MM.1S (cell line): ENCODE data around the gene USP5.

Experiments used
- DNase-seq: peaks from one replicate; pipeline ENCODE4 v3.0.0-alpha.2; 2015
- H2AFZ ChIP-seq: fragments of 300-600 bp; sonication (generic); 2 replicates; pipeline ENCODE4 v1.6.0; 2016; ENCODE audit warnings: antibody characterized with exemption, low read length
- H3F3A ChIP-seq: fragments of 300-600 bp; sonication (generic); 2 replicates; pipeline ENCODE4 v1.6.1; 2016; ENCODE audit warnings: mild to moderate bottlenecking, antibody characterized with exemption, low read length, moderate library complexity, mixed read lengths; ENCODE audit not compliant: insufficient read depth
- H3K27ac ChIP-seq: fragments of 300-600 bp; sonication (generic); 2 replicates; pipeline ENCODE4 v1.5.1; 2016; ENCODE audit warnings: mild to moderate bottlenecking, low read length
- H3K27me3 ChIP-seq: fragments of 300-600 bp; sonication (generic); replicated peaks from 2 replicates; pipeline ENCODE4 v1.6.0; 2016; ENCODE audit warnings: low read length; ENCODE audit not compliant: insufficient read depth
- H3K36me3 ChIP-seq: fragments of 300-600 bp; sonication (generic); replicated peaks from 2 replicates; pipeline ENCODE4 v1.6.1; 2016; ENCODE audit warnings: mild to moderate bottlenecking, low read length, mixed read lengths; ENCODE audit not compliant: insufficient read depth
- H3K4me1 ChIP-seq: fragments of 300-600 bp; sonication (generic); 2 replicates; pipeline ENCODE4 v1.6.1; 2016; ENCODE audit warnings: low read length, mixed read lengths
- H3K4me2 ChIP-seq: fragments of 300-600 bp; sonication (generic); 2 replicates; pipeline ENCODE4 v1.6.0; 2016; ENCODE audit warnings: low read depth, low read length
- H3K4me3 ChIP-seq: fragments of 300-600 bp; sonication (generic); 2 replicates; pipeline ENCODE4 v1.5.1; 2016; ENCODE audit warnings: low read length, mixed read lengths
- H3K79me2 ChIP-seq: fragments of 300-600 bp; sonication (generic); 2 replicates; pipeline ENCODE4 v1.6.1; 2016; ENCODE audit warnings: mixed run types, low read length, mixed read lengths
- H3K9ac ChIP-seq: fragments of 300-600 bp; sonication (generic); 2 replicates; pipeline ENCODE4 v1.6.1; 2016; ENCODE audit warnings: low read length, mixed read lengths
- H3K9me2 ChIP-seq: fragments of 300-600 bp; sonication (generic); replicated peaks from 2 replicates; pipeline ENCODE4 v1.6.1; 2016; ENCODE audit warnings: mild to moderate bottlenecking, low read length, mixed read lengths; ENCODE audit not compliant: insufficient read depth
- H3K9me3 ChIP-seq: fragments of 300-600 bp; sonication (generic); replicated peaks from 2 replicates; pipeline ENCODE4 v1.6.1; 2016; ENCODE audit warnings: mild to moderate bottlenecking, low read length, mixed read lengths; ENCODE audit not compliant: insufficient read depth
- H4K20me1 ChIP-seq: fragments of 300-600 bp; sonication (generic); 2 replicates; pipeline ENCODE4 v1.6.1; 2016; ENCODE audit warnings: mild to moderate bottlenecking, low read length, moderate library complexity, mixed read lengths; ENCODE audit not compliant: insufficient read depth
- CTCF ChIP-seq: fragments of 300-600 bp; sonication (generic); IDR thresholded peaks from 2 replicates; pipeline ENCODE4 v1.5.1; 2016; ENCODE audit warnings: antibody characterized with exemption, low read length, mixed read lengths
- EZH2 ChIP-seq: fragments of 300-600 bp; sonication (generic); optimal IDR thresholded peaks from 2 replicates; pipeline ENCODE3; 2017; ENCODE audit warnings: low read depth, mild to moderate bottlenecking, antibody characterized with exemption, low read length, mixed read lengths
- EZH2phosphoT487 ChIP-seq: fragments of 300-600 bp; sonication (generic); IDR thresholded peaks from 2 replicates; pipeline ENCODE4 v1.6.1; 2018; ENCODE audit warnings: antibody characterized with exemption, low read length

The USP5 gene

GRCh38 chr12:6849976-6850560, 1.9 kb upstream of the USP5 start:
- Histone ChIP-seq H3K36me3 (no peaks in the 10 kb centered on the region), H3K4me2 (peak overlapping the region; percentile 97), H3K27me3 (no peaks in the 10 kb centered on the region), H3K27ac (no peak overlapping the region), H4K20me1 (no peaks in the 10 kb centered on the region), H3K4me3 (peak overlapping the region; percentile 87), H2AFZ (no peak overlapping the region), H3K9ac (peak overlapping the region; percentile 63), H3F3A (peaks cover 10% of the 10 kb centered on the region), H3K79me2 (peaks cover 47% of the 10 kb centered on the region), H3K4me1 (peaks cover 28% of the 10 kb centered on the region), H3K9me2 (no peaks in the 10 kb centered on the region), H3K9me3 (no peaks in the 10 kb centered on the region)
- no peak for DNase-seq
- TF ChIP-seq CTCF (no peak), EZH2phosphoT487 (no peak), EZH2 (no peak)

- peaks cover 10% of the 10 kb centered on the region for H3F3A ChIP-seq
- no peak for TF ChIP-seq EZH2
- TF ChIP-seq EZH2phosphoT487: no peak
- no peak for TF ChIP-seq CTCF
- H2AFZ ChIP-seq: peak overlapping the region; percentile 34
- peak overlapping the region; percentile 97 for H3K4me2 ChIP-seq
- H4K20me1 ChIP-seq: no peaks in the 10 kb centered on the region
- peaks cover 54% of the 10 kb centered on the region for H3K79me2 ChIP-seq
- peak overlapping the region; percentile 87 for H3K4me3 ChIP-seq
- no peaks in the 10 kb centered on the region for H3K9me2 ChIP-seq
- no peaks in the 10 kb centered on the region for H3K27me3 ChIP-seq
- no peaks in the 10 kb centered on the region for H3K36me3 ChIP-seq
- peak overlapping the region; percentile 63 for H3K9ac ChIP-seq
- peaks cover 28% of the 10 kb centered on the region for H3K4me1 ChIP-seq
- no peak overlapping the region; the same call in 1 of the 2 replicates for H3K27ac ChIP-seq
- DNase-seq: no peak
- H3K9me3 ChIP-seq: no peaks in the 10 kb centered on the region
Observed at GRCh38 chr12:6850796-6851152, 1.2 kb upstream of the USP5 start.

- Histone ChIP-seq H3K27me3 (no peaks in the 10 kb centered on the region), H2AFZ (peak within 1 kb of the TSS; percentile 84), H3K4me2 (peak within 1 kb of the TSS; percentile 97), H3K4me1 (peaks cover 28% of the 10 kb centered on the region), H3K9ac (peak within 1 kb of the TSS; percentile 65), H3K9me3 (no peaks in the 10 kb centered on the region), H3F3A (peaks cover 10% of the 10 kb centered on the region), H3K9me2 (no peaks in the 10 kb centered on the region), H3K27ac (peak within 1 kb of the TSS; percentile 72; the same call in 1 of the 2 replicates), H3K4me3 (peak within 1 kb of the TSS; percentile 87), H3K36me3 (no peaks in the 10 kb centered on the region), H4K20me1 (no peaks in the 10 kb centered on the region), H3K79me2 (peaks cover 59% of the 10 kb centered on the region)
- DNase-seq: peak; percentile 99
- no peak for TF ChIP-seq CTCF
Observed at GRCh38 chr12:6851153-6851920, 613 bp upstream of the USP5 start, which contains the start of gene CDCA3. Gene CDCA3 (minus strand): TSS chr12:6851286. CDS start chr12:6850952, 334 bp downstream.
